Measurements from ENCODE around the gene ZP1. TPM values are rescaled to one million over a fixed set of nuclear protein-coding genes. Genes with fewer than 3 reads are reported as not detected.

Gene ZP1
- total and polyA plus RNA-seq, 2 of the 13 experiments (the other 11 are each of a cell fraction or from before 2014, with no cell fraction given): 0.16 TPM; not detected in 1

DNA sequence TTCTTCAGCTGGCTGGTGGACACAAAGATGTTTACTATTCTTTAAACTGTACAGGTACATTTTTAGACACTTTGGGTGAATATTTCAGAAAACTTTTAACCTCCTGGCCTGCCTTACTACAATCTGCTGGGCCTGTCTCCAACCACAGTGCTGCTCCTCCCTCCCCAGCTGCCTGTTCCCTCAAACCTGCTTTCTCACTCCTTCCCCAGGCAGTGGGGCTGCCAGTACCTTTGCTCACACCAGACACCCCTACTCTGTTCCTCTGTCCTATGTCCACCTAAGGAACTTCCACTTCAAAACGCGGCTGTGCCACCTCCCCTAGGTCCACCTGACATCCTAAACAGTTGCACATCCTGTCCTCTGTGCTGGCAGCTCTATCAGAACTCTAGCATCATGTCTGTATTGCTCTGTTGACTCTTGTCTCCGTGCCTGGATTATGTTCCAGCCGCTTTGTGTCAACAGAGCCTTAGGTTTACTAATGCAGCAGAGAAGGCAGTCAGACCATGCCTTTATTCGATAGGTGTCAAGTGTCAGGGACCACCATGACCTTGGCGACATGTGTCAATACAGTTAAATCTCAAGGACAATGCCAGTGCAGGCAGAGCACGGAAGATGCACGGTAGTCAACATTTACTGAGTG, 13.4 kb downstream of the ZP1 start (continued):
- TF ChIP-seq DNMT3B (CRISPR knock-in tag; conservative IDR thresholded peaks at IDR 0.05) (peak; percentile 78; the same call in 1 of the 2 replicates), HOXD1 (CRISPR knock-in tag; IDR thresholded peaks at IDR 0.05) (peak; percentile 97), ZNF841 (CRISPR knock-in tag; IDR thresholded peaks at IDR 0.05; ENCODE audit: borderline replicate concordance) (no peak), ZNF441 (CRISPR knock-in tag; IDR thresholded peaks at IDR 0.05; ENCODE audit: borderline replicate concordance) (peak; percentile 94), PTBP1 (IDR thresholded peaks at IDR 0.05; ENCODE audit: low read depth, low read length, poor library complexity, severe bottlenecking) (no peak), PLRG1 (conservative IDR thresholded peaks at IDR 0.05) (no peak), ZNF530 (CRISPR knock-in tag; IDR thresholded peaks at IDR 0.05; ENCODE audit: low read depth) (no peak), MIER3 (CRISPR knock-in tag; IDR thresholded peaks at IDR 0.05; ENCODE audit: borderline replicate concordance) (peak; percentile 98), KAT8 (CRISPR knock-in tag; IDR thresholded peaks at IDR 0.05) (peak; percentile 88), ZNF350 (CRISPR knock-in tag; IDR thresholded peaks at IDR 0.05; ENCODE audit: borderline replicate concordance, low read depth) (peak; percentile 88; the same call in 1 of the 2 replicates), ZNF512 (CRISPR knock-in tag; IDR thresholded peaks at IDR 0.05) (0 out of 2 replicates have a peak, but pooled peaks have one; percentile 39), ZNF292 (CRISPR knock-in tag; IDR thresholded peaks at IDR 0.05; ENCODE audit: borderline replicate concordance, low read depth) (peak; percentile 98), HNF4A (CRISPR knock-in tag; IDR thresholded peaks at IDR 0.05) (peak; percentile 87), NR2F1 (CRISPR knock-in tag; IDR thresholded peaks at IDR 0.05) (peak; percentile 96 to 98), TOE1 (CRISPR knock-in tag; IDR thresholded peaks at IDR 0.05) (no peak), ZNF232 (CRISPR knock-in tag; IDR thresholded peaks at IDR 0.05; ENCODE audit: borderline replicate concordance) (peak; percentile 95; the same call in 1 of the 2 replicates), MYNN (CRISPR knock-in tag; IDR thresholded peaks at IDR 0.05; ENCODE audit: low read depth) (no peak), ZNF570 (CRISPR knock-in tag; IDR thresholded peaks at IDR 0.05; ENCODE audit: borderline replicate concordance) (no peak), ZNF572 (CRISPR knock-in tag; IDR thresholded peaks at IDR 0.05) (peak; percentile 54; the same call in 1 of the 2 replicates), HIC2 (CRISPR knock-in tag; IDR thresholded peaks at IDR 0.05; ENCODE audit: low read depth) (peak; percentile 80; the same call in 1 of the 2 replicates), TMF1 (CRISPR knock-in tag; IDR thresholded peaks at IDR 0.05; ENCODE audit: low read depth) (no peak), ZNF766 (CRISPR knock-in tag; IDR thresholded peaks at IDR 0.05; ENCODE audit: borderline replicate concordance) (peak; percentile 72; the same call in 1 of the 2 replicates), NFYB (CRISPR knock-in tag; IDR thresholded peaks at IDR 0.05) (no peak), ZBTB8A (CRISPR knock-in tag; IDR thresholded peaks at IDR 0.05; ENCODE audit: borderline replicate concordance, low read depth) (no peak)
- TF ChIP-seq, protein P1, sequence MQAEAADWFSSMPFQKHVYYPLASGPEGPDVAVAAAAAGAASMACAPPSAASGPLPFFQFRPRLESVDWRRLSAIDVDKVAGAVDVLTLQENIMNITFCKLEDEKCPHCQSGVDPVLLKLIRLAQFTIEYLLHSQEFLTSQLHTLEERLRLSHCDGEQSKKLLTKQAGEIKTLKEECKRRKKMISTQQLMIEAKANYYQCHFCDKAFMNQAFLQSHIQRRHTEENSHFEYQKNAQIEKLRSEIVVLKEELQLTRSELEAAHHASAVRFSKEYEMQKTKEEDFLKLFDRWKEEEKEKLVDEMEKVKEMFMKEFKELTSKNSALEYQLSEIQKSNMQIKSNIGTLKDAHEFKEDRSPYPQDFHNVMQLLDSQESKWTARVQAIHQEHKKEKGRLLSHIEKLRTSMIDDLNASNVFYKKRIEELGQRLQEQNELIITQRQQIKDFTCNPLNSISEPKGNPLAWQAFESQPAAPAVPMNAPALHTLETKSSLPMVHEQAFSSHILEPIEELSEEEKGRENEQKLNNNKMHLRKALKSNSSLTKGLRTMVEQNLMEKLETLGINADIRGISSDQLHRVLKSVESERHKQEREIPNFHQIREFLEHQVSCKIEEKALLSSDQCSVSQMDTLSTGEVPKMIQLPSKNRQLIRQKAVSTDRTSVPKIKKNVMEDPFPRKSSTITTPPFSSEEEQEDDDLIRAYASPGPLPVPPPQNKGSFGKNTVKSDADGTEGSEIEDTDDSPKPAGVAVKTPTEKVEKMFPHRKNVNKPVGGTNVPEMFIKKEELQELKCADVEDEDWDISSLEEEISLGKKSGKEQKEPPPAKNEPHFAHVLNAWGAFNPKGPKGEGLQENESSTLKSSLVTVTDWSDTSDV (CRISPR knock-in tag; IDR thresholded peaks at IDR 0.05): no peak
